Measurements from ENCODE around the gene AK4.

DNA sequence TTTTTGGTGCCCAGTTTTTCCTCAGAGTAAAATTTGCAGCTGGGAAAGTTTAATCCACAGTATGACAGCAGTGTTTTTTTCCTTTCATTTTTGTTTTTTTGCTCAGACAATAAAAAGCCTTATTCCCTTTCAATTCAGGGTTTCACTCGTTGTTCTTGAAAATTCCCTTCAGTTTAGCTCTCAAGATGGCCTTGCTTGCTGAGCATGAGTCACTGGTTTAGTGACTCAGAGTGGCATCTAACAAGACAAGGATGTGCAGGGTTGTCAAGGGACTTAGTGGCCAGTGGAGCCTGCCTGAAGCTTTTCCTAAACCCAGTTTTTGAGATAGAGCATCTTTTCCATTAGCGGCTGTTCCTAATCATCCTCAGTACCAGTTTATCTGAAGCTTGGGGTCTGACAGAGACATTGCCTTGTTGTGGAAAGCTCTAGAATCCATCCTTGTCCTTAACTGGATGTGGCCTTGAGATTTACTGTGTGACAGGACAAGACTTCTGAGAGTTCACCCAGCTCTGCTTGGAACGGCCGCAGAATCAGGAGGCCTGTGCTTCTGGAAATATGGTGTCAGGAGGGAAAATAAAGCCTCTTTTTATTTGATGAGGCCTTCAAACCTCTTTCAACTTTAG lies 113.0 kb downstream of the AK4 start:
- TF ChIP-seq CTCF (IDR thresholded peaks at IDR 0.05; ENCODE audit: poor library complexity) (no peak), EZH2phosphoT487 (IDR thresholded peaks at IDR 0.05; ENCODE audit: low read depth, severe bottlenecking, unreplicated experiment) (no peak)
